Heart left ventricle (tissue), 13 donors: ENCODE measurements around the gene CEP290.

Experiments
- POLR2A ChIP-seq, 2 donors: fragments of 450-650 bp; IDR thresholded peaks; one replicate each; pipeline ENCODE4 v1.6.1; 2017; ENCODE audit warnings: antibody characterized with exemption in 2 of 2, mild to moderate bottlenecking in 2 of 2, moderate library complexity in 2 of 2
- TF ChIP-seq, protein P1 (sequence below), 12 donors: fragments of 200-600 bp; sonication (generic) in 4 of 12; IDR thresholded peaks; one replicate each; pipeline versions ENCODE4 v1.5.0 to v1.8.0; 2018 to 2022; ENCODE audit warnings: antibody characterized with exemption in 12 of 12, mild to moderate bottlenecking in 5 of 12
- donor health status: ischemic (EF 13 %, LVEDD 7.1; RV severe dilation, severe dysfunction).
- donor health status: DM: no; HTN: yes; CAD: no.
- donor health status: DM: no; HTN: no; CAD: no.
- donor health status: ischemic (EF 25% LVEDD 6.9; RV normal size, moderate dysfunction).
- donor health status: ischemic (EF 25% LVEDD 5.7; RV mildly dilated, moderate dysfunction).
- donor health status: ischemic (EF 35%, LVEDD 5.7; RV mildly dilated, moderate dysfunction).
- donor health status: nonischemic (EF 11% LVEDD 7.7; RV severe dilation, severe dysfunction).
- donor health status: DM: yes; HTN: yes; CAD: no.
- donor health status: PGD.
- donor health status: ischemic (EF 29% LVEDD 5.4; RV normal size, mild dysfunction).
- donor health status: nonischemic (EF 23%, LVEDD 6.1; RV moderate dilation, normal function).

DNA sequence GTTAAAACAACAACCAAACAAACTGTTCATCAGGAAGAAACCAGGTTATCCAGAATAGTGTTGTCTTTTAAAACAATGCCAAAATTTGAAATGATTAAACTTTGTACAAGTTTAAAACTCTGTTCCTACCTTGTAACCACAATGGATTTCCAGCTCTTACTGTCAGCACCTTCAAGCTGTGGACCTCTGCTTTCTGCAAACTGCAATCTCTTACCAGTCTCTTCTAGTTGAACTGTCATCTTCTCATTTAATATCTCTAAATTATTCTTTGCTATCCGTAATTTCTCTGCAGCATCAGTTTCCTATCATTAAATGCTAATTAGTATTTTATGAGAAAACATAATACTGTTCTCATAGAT is 83.2 kb downstream of the CEP290 start:
- TF ChIP-seq, protein P1, sequence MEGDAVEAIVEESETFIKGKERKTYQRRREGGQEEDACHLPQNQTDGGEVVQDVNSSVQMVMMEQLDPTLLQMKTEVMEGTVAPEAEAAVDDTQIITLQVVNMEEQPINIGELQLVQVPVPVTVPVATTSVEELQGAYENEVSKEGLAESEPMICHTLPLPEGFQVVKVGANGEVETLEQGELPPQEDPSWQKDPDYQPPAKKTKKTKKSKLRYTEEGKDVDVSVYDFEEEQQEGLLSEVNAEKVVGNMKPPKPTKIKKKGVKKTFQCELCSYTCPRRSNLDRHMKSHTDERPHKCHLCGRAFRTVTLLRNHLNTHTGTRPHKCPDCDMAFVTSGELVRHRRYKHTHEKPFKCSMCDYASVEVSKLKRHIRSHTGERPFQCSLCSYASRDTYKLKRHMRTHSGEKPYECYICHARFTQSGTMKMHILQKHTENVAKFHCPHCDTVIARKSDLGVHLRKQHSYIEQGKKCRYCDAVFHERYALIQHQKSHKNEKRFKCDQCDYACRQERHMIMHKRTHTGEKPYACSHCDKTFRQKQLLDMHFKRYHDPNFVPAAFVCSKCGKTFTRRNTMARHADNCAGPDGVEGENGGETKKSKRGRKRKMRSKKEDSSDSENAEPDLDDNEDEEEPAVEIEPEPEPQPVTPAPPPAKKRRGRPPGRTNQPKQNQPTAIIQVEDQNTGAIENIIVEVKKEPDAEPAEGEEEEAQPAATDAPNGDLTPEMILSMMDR (IDR thresholded peaks at IDR 0.05): no peak
- no peak for TF ChIP-seq POLR2A (IDR thresholded peaks at IDR 0.05)
